OCI-LY3 (cell line): ENCODE data around the gene PKP3.
"Not testable (repeated sequence)": the region's sequence is repeated elsewhere in the genome, so short reads cannot be mapped to it uniquely, and the experiment has no call there.

Source experiments
- H2AFZ ChIP-seq: fragments of 200-600, 300-600 bp; shearing (Covaris generic); 2 replicates; pipeline ENCODE4 v1.6.0; 2014; ENCODE audit warnings: antibody characterized with exemption, low read depth, low read length
- H3K27ac ChIP-seq: fragments of 200-600, 300-600 bp; sonication (generic); 2 replicates; pipeline ENCODE4 v1.5.1; 2014; ENCODE audit warnings: mild to moderate bottlenecking, low read length, moderate library complexity, mixed read lengths
- H3K27me3 ChIP-seq: fragments of 200-600, 300-600 bp; sonication (generic); 2 replicates; pipeline ENCODE4 v1.6.1; 2014; ENCODE audit warnings: low read depth, low read length, mixed read lengths
- H3K36me3 ChIP-seq: fragments of 200-600, 300-600 bp; sonication (generic); replicated peaks from 2 replicates; pipeline ENCODE3; 2014; ENCODE audit warnings: low read depth, low read length, mixed read lengths
- H3K4me1 ChIP-seq: fragments of 300-600, 200-600 bp; sonication (generic); 2 replicates; pipeline ENCODE4 v1.6.1; 2014; ENCODE audit warnings: low read length, mixed read lengths
- H3K4me2 ChIP-seq: fragments of 200-600, 300-600 bp; sonication (generic); 2 replicates; pipeline ENCODE4 v1.6.1; 2014; ENCODE audit warnings: low read length, mixed read lengths
- H3K4me3 ChIP-seq: fragments of 300-600, 200-600 bp; sonication (generic); 2 replicates; pipeline ENCODE4 v1.5.1; 2014; ENCODE audit warnings: antibody characterized with exemption, mild to moderate bottlenecking, low read length, moderate library complexity
- H3K79me2 ChIP-seq: fragments of 300-600, 200-600 bp; shearing (Covaris generic); 2 replicates; pipeline ENCODE4 v1.6.1; 2014; ENCODE audit warnings: mild to moderate bottlenecking, low read length, mixed read lengths
- H3K9ac ChIP-seq: fragments of 300-600, 200-600 bp; shearing (Covaris generic); 2 replicates; pipeline ENCODE4 v1.6.0; 2014; ENCODE audit warnings: mild to moderate bottlenecking, low read length, moderate library complexity
- H3K9me3 ChIP-seq: fragments of 200-600, 300-600 bp; shearing (Covaris generic); 2 replicates; pipeline ENCODE4 v1.6.1; 2014; ENCODE audit warnings: low read length, mixed read lengths; ENCODE audit not compliant: insufficient read depth
- H4K20me1 ChIP-seq: fragments of 200-600, 300-600 bp; sonication (generic); 2 replicates; pipeline ENCODE4 v1.6.1; 2016; ENCODE audit warnings: low read length, mixed read lengths; ENCODE audit not compliant: insufficient read depth
- CTCF ChIP-seq: fragments of 200-600, 300-600 bp; sonication (generic); IDR thresholded peaks from 2 replicates; pipeline ENCODE4 v1.5.1; 2014; ENCODE audit warnings: antibody characterized with exemption, low read length, low read depth
- EZH2phosphoT487 ChIP-seq: fragments of 200-600 bp; shearing (Covaris generic); IDR thresholded peaks from 2 replicates; pipeline ENCODE4 v1.6.1; 2018; ENCODE audit warnings: antibody characterized with exemption, mixed run types, low read depth

The PKP3 gene

DNA sequence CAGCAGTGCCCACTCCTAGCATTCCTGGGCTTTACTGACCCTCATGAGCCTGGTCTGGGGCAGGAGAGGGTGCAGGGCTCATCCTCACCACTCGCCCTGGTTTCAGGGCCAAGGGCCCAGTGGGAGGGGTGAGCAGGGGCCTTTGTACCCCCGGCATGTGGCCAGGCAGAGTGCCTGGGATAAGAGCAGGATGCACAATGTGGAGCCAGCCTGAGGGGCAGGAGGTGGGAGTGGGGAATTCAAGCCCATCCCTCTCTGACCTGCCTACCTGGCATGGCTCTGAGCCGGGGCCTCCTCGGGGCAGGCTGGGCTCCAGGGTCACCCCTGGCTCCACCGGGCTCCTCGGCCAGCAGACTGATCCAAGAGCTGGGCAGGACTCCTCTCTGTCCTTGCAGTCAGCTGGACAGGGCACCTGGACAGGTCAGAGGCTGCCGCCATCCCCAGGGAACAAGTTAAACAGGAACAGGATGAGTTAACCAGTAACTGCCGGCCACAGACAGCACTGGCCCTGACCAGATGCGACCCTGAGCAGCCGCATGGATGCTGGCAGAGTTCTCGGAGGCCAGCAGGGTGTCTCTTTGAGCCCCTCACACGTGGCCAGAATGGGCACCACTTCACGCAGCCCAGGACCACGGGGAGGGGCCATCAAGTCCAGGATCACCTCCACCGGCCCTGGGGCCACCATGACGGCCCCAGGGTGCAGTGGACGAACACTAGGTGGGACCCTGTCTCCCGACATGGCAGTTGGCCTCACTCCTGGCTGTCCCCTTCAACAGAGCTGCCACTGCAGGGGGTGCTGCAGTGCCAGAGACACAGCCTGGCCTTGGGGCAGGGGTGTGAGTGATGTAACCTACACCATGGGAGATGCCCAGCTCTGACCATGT, 15.8 kb downstream of the PKP3 start:
- no peak overlapping the region for H3K4me3 ChIP-seq
- TF ChIP-seq EZH2phosphoT487 (no peak), CTCF (no peak)
- H3K4me2 ChIP-seq: no peak overlapping the region
- no peaks in the 10 kb centered on the region for H3K4me1 ChIP-seq
- no peak overlapping the region for H3K9ac ChIP-seq
- H3K27me3 ChIP-seq: peaks cover 5% of the 10 kb centered on the region; the same call in 1 of the 2 replicates
- no peaks in the 10 kb centered on the region for H3K36me3 ChIP-seq
- H3K9me3 ChIP-seq: no peaks in the 10 kb centered on the region
- no peaks in the 10 kb centered on the region for H4K20me1 ChIP-seq
- H2AFZ ChIP-seq: no peak overlapping the region
- no peak overlapping the region for H3K27ac ChIP-seq
- H3K79me2 ChIP-seq: no peaks in the 10 kb centered on the region

DNA sequence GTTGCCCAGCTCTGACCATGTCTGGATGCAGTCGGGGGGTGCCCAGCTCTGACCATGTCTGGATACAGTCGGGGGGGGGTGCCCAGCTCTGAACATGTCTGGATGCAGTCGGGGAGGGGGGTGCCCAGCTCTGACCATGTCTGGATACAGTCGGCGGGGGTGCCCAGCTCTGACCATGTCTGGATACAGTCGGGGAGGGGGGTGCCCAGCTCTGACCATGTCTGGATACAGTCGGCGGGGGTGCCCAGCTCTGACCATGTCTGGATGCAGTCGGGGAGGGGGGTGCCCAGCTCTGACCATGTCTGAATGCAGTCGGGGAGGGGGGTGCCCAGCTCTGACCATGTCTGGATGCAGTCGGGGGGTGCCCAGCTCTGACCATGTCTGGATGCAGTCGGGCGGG, 16.7 kb downstream of the PKP3 start:
- not testable (repeated sequence) for H3K27ac ChIP-seq, H3K4me1 ChIP-seq, H3K9me3 ChIP-seq, H3K9ac ChIP-seq, H2AFZ ChIP-seq, H3K4me2 ChIP-seq, H3K27me3 ChIP-seq, H3K4me3 ChIP-seq, H3K79me2 ChIP-seq, H3K36me3 ChIP-seq, H4K20me1 ChIP-seq

GRCh38 chr11:411520-411919, 17.5 kb downstream of the PKP3 start:
- not testable (repeated sequence) for H3K27ac ChIP-seq, H3K9me3 ChIP-seq, H3K4me1 ChIP-seq, H3K36me3 ChIP-seq, H3K79me2 ChIP-seq, H3K4me3 ChIP-seq, H4K20me1 ChIP-seq, H3K9ac ChIP-seq, H3K4me2 ChIP-seq, H3K27me3 ChIP-seq, H2AFZ ChIP-seq

DNA sequence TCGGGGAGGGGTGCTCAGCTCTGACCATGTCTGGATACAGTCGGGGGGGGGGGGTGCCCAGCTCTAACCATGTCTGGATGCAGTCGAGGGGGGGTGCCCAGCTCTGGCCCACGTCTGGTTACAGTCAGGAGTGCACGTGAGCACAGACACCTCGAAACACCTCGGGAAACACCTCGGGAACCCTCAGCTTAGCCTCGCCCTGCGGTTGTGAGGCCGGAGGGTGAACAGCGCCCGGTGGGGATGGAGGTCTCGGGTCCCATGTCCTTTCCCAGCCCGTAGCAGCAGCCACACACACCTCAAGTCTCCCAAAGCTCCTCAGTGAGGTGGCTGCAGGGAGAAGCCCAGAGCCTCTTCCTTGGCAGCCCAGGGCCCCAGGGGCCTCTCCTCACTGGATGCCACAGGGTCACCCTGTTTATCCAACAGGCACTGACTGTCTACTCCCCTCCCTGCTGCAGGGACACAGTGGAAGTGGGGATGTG, 18.7 kb downstream of the PKP3 start:
- TF ChIP-seq CTCF (no peak), EZH2phosphoT487 (no peak)
- Histone ChIP-seq H2AFZ (no peak overlapping the region), H3K27ac (no peak overlapping the region), H3K4me1 (no peaks in the 10 kb centered on the region), H3K4me2 (no peak overlapping the region), H3K9me3 (no peaks in the 10 kb centered on the region), H4K20me1 (no peaks in the 10 kb centered on the region), H3K4me3 (no peak overlapping the region), H3K36me3 (no peaks in the 10 kb centered on the region), H3K79me2 (no peaks in the 10 kb centered on the region), H3K27me3 (peaks cover 5% of the 10 kb centered on the region; the same call in 1 of the 2 replicates), H3K9ac (no peak overlapping the region)
